ENCODE data around the gene BZW2.

Gene BZW2

GRCh38 chr7:16645593-16646471 lies at the start of gene BZW2, which contains the start of gene ANKMY2:
Gene BZW2 (plus strand): TSS chr7:16646181. CDS start chr7:16665444, 19,263 bp downstream.
Gene ANKMY2 (minus strand): TSS chr7:16645754. CDS start chr7:16645573, 181 bp downstream.
- peak; percentile 89 to 91 for DNase-seq

GRCh38 chr7:16598015-16598414 lies 48.0 kb upstream of the BZW2 start:
- DNase-seq: no peak

GRCh38 chr7:16599860-16600259 lies 46.1 kb upstream of the BZW2 start:
- DNase-seq: no peak

GRCh38 chr7:16603633-16604032 lies 42.3 kb upstream of the BZW2 start:
- no peak for DNase-seq

GRCh38 chr7:16604054-16604453 lies 41.9 kb upstream of the BZW2 start:
- no peak for DNase-seq

- DNase-seq: no peak
Observed at GRCh38 chr7:16606704-16607103, 39.3 kb upstream of the BZW2 start.

GRCh38 chr7:16609842-16610450 lies 36.0 kb upstream of the BZW2 start:
- DNase-seq: no peak

GRCh38 chr7:16611711-16612110 lies 34.3 kb upstream of the BZW2 start:
- no peak for DNase-seq

GRCh38 chr7:16615228-16615627 lies 30.8 kb upstream of the BZW2 start:
- DNase-seq: no peak

- DNase-seq: no peak
Observed at GRCh38 chr7:16616122-16616521, 29.9 kb upstream of the BZW2 start.

- DNase-seq: no peak
Observed at GRCh38 chr7:16616542-16616941, 29.4 kb upstream of the BZW2 start.

GRCh38 chr7:16619979-16620408 lies 26.0 kb upstream of the BZW2 start:
- DNase-seq: no peak

GRCh38 chr7:16626388-16626787 lies 19.6 kb upstream of the BZW2 start:
- DNase-seq: no peak

- no peak for DNase-seq
Observed at GRCh38 chr7:16627236-16627635, 18.7 kb upstream of the BZW2 start.

GRCh38 chr7:16630654-16631053 lies 15.3 kb upstream of the BZW2 start:
- no peak for DNase-seq

- no peak for DNase-seq
Observed at GRCh38 chr7:16634271-16634738, 11.7 kb upstream of the BZW2 start.

GRCh38 chr7:16636555-16637101 lies 9.4 kb upstream of the BZW2 start:
- DNase-seq: no peak

- no peak for DNase-seq
Observed at GRCh38 chr7:16637379-16637778, 8.6 kb upstream of the BZW2 start.

- no peak for DNase-seq
Observed at GRCh38 chr7:16638282-16639280, 7.4 kb upstream of the BZW2 start.

GRCh38 chr7:16644157-16644556 lies 1.8 kb upstream of the BZW2 start:
- DNase-seq: no peak

GRCh38 chr7:16644636-16645592 lies 1.1 kb upstream of the BZW2 start:
- peak; percentile 52 to 62 for DNase-seq
